HG03139 (cell line): ENCODE measurements around the gene PPME1.

Source experiments
- ATAC-seq: cut with Tn5 transposase; IDR thresholded peaks from one replicate; pipeline ENCODE4 v1.9.1; 2021; ENCODE audit not compliant: unreplicated experiment

Gene PPME1

DNA sequence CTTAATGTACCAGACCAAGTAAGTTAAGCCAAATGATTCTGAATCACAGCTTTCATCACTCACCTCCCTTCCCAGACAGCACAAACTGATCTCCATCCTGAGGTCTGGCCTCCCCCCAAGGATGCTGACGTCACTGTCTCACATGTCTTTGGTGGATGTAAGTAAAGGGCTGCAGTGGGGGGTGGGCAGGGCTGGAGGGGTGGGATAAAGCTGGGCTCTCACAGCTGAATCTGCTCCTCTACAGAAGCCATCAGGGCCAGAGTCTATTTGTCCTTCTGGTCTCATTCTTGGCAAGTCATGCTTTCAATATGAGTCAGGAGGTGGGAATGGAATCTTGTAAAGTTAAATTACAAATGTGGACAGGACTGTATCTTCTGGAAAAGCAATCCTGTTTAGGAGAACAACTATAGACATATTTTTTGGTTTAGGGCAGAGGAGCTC lies 107.7 kb downstream of the PPME1 start:
- no peak for ATAC-seq

DNA sequence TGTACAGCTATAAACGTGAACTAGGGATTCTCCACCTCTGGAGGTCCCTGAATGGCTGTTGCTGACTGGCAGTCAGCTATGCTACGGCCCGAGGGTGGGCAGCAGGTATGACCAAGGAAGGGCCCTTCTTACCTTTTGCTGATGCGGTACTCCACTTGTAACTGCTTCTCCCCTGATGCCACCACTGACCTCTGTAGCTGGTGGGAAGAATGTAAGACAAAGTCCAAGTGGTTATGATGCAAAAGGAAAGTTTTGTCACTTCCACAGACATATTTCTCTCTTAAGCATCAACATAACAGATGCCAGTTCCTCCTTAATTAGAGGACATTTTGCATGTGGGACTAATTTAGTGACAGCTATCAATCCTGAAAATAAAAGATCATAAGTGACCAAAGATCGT lies 108.2 kb downstream of the PPME1 start:
- ATAC-seq: no peak

DNA sequence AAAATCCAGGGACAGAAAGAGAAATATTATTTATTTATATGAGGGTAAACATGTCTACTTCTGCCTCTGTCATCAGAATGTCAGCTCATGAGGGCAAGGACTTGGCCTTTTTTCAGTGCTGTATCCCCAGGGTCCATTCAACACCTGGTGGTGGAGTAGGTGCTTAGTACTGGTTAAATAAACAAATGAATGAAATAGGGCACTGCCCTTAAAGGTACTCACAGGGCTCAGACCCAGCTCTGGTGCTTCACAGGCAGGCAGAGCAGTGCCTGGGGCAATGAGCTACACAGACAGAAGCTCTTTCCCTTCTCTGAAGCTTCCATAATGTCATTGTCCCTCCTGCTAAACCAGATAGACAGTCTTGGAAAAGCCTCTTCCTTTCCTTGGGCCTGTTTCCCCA lies 109.4 kb downstream of the PPME1 start:
- no peak for ATAC-seq

DNA sequence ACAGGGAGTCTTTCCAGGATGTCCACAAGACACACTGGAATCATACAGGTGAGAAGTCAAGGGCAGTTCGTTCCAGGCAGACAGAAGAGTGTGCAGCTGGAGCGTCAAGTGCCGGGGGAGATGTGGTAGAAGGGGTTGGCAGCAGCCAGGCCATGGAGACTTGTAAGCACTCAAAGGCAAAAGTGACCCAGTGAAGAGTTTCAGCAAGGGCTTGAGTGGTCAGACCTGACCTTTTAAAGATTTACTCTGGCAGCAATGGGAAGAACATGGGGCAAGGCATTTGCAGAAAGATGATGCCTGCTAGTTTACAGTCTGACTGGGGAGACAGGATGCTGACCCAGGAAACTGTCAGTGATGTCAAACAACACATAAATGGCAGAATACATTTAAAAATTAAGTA lies 111.3 kb downstream of the PPME1 start:
- ATAC-seq: no peak

DNA sequence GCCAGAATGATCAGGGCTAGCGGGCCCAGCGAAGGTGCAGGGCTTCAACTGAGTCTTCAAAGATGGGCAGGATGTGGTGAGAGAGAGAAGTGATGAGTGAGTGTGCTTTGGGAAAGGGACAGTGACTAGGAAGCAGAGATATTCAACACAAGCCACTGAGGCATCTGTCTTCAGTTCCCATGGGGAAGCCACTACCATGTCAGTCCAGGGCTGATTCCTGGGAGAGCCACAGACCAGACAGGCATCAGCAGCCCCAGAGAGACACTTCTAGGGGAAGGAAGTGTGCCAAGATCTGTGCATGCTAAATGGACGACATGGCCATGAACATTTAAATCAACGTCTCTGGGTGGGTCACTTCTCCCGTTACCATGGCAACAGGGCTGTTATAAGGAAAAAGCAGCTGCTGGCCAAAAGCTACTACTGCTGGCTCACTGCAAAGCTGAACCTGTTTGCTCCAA lies 111.9 kb downstream of the PPME1 start:
- no peak for ATAC-seq

DNA sequence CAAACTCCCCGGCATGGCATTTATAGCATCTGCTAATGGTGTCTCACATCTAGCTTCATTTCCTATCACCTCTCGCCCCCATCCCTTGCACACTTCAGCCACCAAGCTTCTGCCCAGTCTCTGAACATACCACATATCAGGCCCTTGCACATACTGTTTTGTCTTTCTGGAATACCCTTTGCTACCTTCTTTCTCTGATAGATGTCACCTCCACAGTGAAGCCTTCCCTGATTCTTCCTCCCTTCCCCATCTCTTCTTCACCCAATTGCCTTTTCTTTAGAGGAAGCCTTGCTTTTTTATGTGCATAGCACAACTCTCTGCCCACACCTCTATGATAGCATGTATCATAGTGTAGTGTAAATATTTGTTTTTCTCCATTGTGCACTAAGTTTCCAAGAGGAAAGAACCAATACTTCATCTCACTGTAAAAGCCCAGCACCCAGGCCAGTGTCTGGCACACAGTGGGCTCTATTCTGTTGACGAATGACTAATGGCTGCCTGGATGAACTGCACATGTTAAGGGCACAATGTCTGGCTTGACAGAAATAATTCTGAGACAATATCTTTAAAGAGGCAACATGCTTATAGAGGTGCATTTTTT lies 112.6 kb downstream of the PPME1 start:
- no peak for ATAC-seq

DNA sequence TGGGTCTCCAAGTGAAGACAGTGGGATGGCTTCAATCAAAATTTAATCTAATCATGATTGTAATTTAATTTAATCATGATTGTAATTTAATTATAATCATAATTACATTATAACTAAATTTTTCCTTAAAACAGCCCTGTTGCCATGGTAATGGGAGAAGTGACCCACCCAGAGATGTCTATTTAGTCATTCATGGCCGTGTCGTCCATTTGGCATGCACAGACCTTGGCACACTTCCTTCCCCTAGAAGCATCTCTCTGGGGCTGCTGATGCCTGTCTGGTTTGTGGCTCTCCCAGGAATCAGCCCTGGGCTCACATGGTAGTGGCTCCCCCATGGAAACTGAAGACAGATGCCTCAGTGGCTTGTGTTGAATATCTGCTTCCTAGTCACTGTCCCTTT lies 113.4 kb downstream of the PPME1 start:
- ATAC-seq: no peak

DNA sequence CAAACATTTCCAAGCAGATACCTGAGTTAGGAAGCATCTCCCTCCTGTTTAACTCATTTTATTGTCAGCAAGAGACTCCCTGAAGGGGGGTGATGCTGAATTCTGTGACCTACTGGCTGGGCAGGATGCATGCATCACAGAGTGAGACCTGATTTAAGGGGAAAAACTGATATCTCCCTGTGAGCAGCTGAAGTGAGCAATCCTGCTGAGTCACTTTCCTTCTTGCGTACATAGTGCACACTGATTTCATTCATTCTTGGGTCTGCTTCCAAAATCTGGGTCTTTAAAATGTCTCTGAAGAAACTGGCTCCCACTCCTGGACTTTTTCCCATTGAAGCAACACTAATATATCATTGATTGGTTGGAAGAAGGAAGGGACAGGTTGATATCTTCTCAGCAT lies 117.1 kb downstream of the PPME1 start:
- no peak for ATAC-seq

DNA sequence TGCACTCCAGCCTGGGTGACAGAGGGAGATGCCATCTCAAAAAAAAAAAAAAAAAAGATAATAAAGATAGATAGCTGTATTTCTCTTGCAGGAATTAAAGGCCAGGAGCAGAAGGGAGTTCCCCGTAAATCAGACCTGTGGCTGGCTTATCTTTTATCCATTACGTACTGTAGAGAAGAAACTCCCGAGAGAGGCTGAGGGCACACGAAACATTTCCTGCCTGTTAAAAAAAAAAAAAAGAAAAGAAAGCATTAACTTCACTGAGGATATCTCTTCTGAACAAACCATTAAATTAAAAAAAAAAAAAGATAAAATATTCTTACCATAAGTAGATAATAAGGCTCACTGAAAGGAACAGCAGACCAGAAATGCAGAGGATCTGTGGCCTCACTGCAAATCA lies 117.8 kb downstream of the PPME1 start:
- ATAC-seq: no peak

DNA sequence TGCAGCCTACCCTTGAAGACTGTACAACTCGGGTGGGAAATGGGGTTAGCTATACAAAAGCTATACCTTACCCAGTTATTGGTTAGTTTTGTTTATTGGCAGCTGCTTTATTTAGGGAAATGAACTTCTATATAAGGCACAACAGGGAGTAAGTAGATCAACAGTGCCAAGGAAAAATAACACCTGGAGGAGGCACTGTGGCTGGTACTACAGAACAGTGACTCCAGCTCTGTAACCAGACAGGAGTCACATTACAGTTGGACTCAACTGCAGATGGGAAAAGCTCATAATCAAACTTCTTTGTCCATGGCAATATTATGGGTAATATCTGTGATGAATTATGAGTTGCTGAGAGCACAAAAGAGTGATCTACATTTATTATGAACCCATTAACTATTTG lies 126.4 kb downstream of the PPME1 start:
- no peak for ATAC-seq

DNA sequence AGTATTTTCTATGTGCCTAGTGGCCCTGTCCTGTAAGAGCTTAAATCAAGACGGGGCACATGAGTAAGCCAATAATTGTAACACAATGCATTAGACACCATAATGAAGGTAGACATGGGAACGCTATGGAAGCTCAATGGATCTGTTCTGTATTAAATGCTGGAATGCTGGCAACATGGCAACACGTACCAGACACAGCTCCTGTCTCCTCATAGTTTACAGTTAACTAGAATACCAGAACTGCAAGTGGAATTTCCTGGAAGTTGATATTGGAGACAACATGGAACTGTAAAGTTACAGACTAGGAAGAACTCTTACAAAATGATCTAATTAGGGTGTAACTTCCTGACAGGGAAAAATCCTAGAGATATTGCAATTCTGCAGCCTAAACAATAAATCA lies 127.9 kb downstream of the PPME1 start:
- no peak for ATAC-seq
